SK-N-SH (cell line): ENCODE results near the gene DENND5B. TPM values are rescaled to one million over a fixed set of nuclear protein-coding genes. Genes with fewer than 3 reads are reported as not detected.

Experiments
- CTCF ChIA-PET: fragments of 300-600, 350-600 bp; formaldehyde crosslinking; extraction: SDS; loops from one replicate; lab custom pipeline; 2021; lab: Yijun Ruan, JAX
- POLR2A ChIA-PET: fragments of 350-600 bp; sonication (Branson Sonifier 250); formaldehyde crosslinking; extraction: SDS; loops from one replicate; lab custom pipeline; 2020; ENCODE audit warnings: antibody characterized with exemption, inconsistent platforms; lab: Yijun Ruan, JAX
- DNase-seq: peaks from one replicate; pipeline ENCODE4 v3.0.0; 2012
- H2AFZ ChIP-seq: fragments of 200-600 bp; sonication (generic); 2 replicates; pipeline ENCODE4 v1.8.1; 2016; ENCODE audit warnings: antibody characterized with exemption, mild to moderate bottlenecking, low read depth
- H3F3A ChIP-seq: fragments of 200-600 bp; sonication (generic); replicated peaks from 2 replicates; pipeline ENCODE3; 2016; ENCODE audit warnings: antibody characterized with exemption, mild to moderate bottlenecking; ENCODE audit not compliant: insufficient read depth
- H3K27ac ChIP-seq, 2 experiments: fragments of 200-500 bp in 1 of 2; fragments of 200-600 bp in 1 of 2; sonication (Bioruptor generic) in 1 of 2; sonication (generic), shearing (Covaris generic) in 1 of 2; 2 replicates each; pipeline versions ENCODE4 v1.5.1 to v1.6.1; 2014 to 2016; ENCODE audit warnings: low read depth in 2 of 2, inconsistent platforms in 1 of 2, low read length in 1 of 2, mild to moderate bottlenecking in 1 of 2, mixed read lengths in 1 of 2
- H3K27me3 ChIP-seq: fragments of 200-600 bp; sonication (generic), shearing (Covaris generic); 2 replicates; pipeline ENCODE4 v1.6.1; 2016; ENCODE audit warnings: mixed run types; ENCODE audit not compliant: insufficient read depth
- H3K36me3 ChIP-seq, 2 experiments: fragments of 200-500 bp in 1 of 2; fragments of 200-600 bp in 1 of 2; sonication (Bioruptor generic) in 1 of 2; sonication (generic) in 1 of 2; replicated peaks in 1 of 2; 2 replicates each; pipeline versions ENCODE3 to v1.5.1; 2014 to 2016; ENCODE audit warnings: low read length in 1 of 2, mild to moderate bottlenecking in 1 of 2; ENCODE audit not compliant: insufficient read depth in 2 of 2, control insufficient read depth in 1 of 2
- H3K4me1 ChIP-seq, 2 experiments: fragments of 200-500 bp in 1 of 2; fragments of 200-600 bp in 1 of 2; sonication (Bioruptor generic) in 1 of 2; sonication (generic), shearing (Covaris generic) in 1 of 2; 2 replicates each; pipeline versions ENCODE4 v1.5.1 to v1.6.1; 2014 to 2016; ENCODE audit warnings: low read depth in 1 of 2, low read length in 1 of 2, mixed run types in 1 of 2; ENCODE audit not compliant: insufficient read depth in 2 of 2, control insufficient read depth in 1 of 2
- H3K4me2 ChIP-seq: fragments of 200-600 bp; sonication (generic), shearing (Covaris generic); 2 replicates; pipeline ENCODE4 v1.6.1; 2017; ENCODE audit warnings: mixed run types
- H3K4me3 ChIP-seq, 2 experiments: fragments of 200-500 bp in 1 of 2; fragments of 200-600 bp in 1 of 2; sonication (Bioruptor generic) in 1 of 2; sonication (generic), shearing (Covaris generic) in 1 of 2; 2 replicates each; pipeline versions ENCODE4 v1.5.1 to v1.8.1; 2014 to 2016; ENCODE audit warnings: low read depth in 2 of 2, inconsistent platforms in 1 of 2, low read length in 1 of 2, mild to moderate bottlenecking in 1 of 2, mixed read lengths in 1 of 2, moderate library complexity in 1 of 2
- H3K79me2 ChIP-seq: fragments of 200-600 bp; sonication (generic); 2 replicates; pipeline ENCODE4 v1.8.1; 2017; ENCODE audit warnings: mild to moderate bottlenecking; ENCODE audit not compliant: insufficient read depth
- H3K9ac ChIP-seq: fragments of 200-600 bp; sonication (generic); 2 replicates; pipeline ENCODE4 v1.6.1; 2017; ENCODE audit warnings: mixed run types
- H3K9me2 ChIP-seq: fragments of 200-600 bp; sonication (generic); 2 replicates; pipeline ENCODE4 v1.6.1; 2017; ENCODE audit warnings: mixed run types
- H3K9me3 ChIP-seq: fragments of 200-600 bp; sonication (generic); 2 replicates; pipeline ENCODE4 v1.6.1; 2017; ENCODE audit warnings: mixed run types, mild to moderate bottlenecking, moderate library complexity
- H4K20me1 ChIP-seq: fragments of 200-600 bp; sonication (generic); 2 replicates; pipeline ENCODE4 v1.6.1; 2017; ENCODE audit warnings: mild to moderate bottlenecking, mixed run types; ENCODE audit not compliant: insufficient read depth
- ELF1 ChIP-seq: IDR thresholded peaks from 2 replicates; pipeline ENCODE4 v1.4.0; 2012
- EP300 ChIP-seq, 2 experiments: IDR thresholded peaks; 2 replicates each; pipeline versions ENCODE4 v1.4.0 to v1.6.1; 2012; ENCODE audit warnings: borderline replicate concordance in 1 of 2, low read depth in 1 of 2, low read length in 1 of 2
- EZH2phosphoT487 ChIP-seq: fragments of 200-600 bp; sonication (generic); IDR thresholded peaks from 2 replicates; pipeline ENCODE4 v1.6.1; 2017; ENCODE audit warnings: low read depth, mixed run types, mild to moderate bottlenecking, antibody characterized with exemption, moderate library complexity, borderline replicate concordance
- FOSL2 ChIP-seq: IDR thresholded peaks from 2 replicates; pipeline ENCODE4 v1.4.0; 2012; ENCODE audit warnings: low read depth, mild to moderate bottlenecking, moderate library complexity, borderline replicate concordance
- FOXM1 ChIP-seq: IDR thresholded peaks from 2 replicates; pipeline ENCODE4 v1.4.0; 2012; ENCODE audit warnings: low read depth, mild to moderate bottlenecking
- GATA2 ChIP-seq: sonication (generic); formaldehyde crosslinking; IDR thresholded peaks from 2 replicates; pipeline ENCODE4 v1.5.0; 2020; ENCODE audit warnings: mild to moderate bottlenecking, missing genetic modification reagents
- IRF3 ChIP-seq: fragments of 150-350 bp; IDR thresholded peaks from 2 replicates; pipeline ENCODE4 v1.6.1; 2016; ENCODE audit warnings: mild to moderate bottlenecking, low read depth, low read length
- MAX ChIP-seq: IDR thresholded peaks from 2 replicates; pipeline ENCODE4 v1.4.0; 2012; ENCODE audit warnings: low read depth
- MEF2A ChIP-seq: IDR thresholded peaks from 2 replicates; pipeline ENCODE4 v1.4.0; 2012; ENCODE audit warnings: low read depth, borderline replicate concordance
- MXI1 ChIP-seq: IDR thresholded peaks from 2 replicates; pipeline ENCODE4 v1.6.1; 2012; ENCODE audit warnings: mild to moderate bottlenecking, low read depth, low read length, improper control_type of control experiment
- NFIC ChIP-seq: IDR thresholded peaks from 2 replicates; pipeline ENCODE4 v1.4.0; 2012; ENCODE audit warnings: borderline replicate concordance
- RAD21 ChIP-seq: IDR thresholded peaks from 2 replicates; pipeline ENCODE4 v1.6.1; 2012; ENCODE audit warnings: mild to moderate bottlenecking, low read length
- RCOR1 ChIP-seq: fragments of 150-350 bp; IDR thresholded peaks from 2 replicates; pipeline ENCODE4 v1.6.1; 2017; ENCODE audit warnings: antibody characterized with exemption, low read length
- REST ChIP-seq: IDR thresholded peaks from 2 replicates; pipeline ENCODE4 v1.6.1; 2012; ENCODE audit warnings: mild to moderate bottlenecking, low read depth, low read length, moderate library complexity
- SMC3 ChIP-seq: IDR thresholded peaks from 2 replicates; pipeline ENCODE4 v1.6.1; 2012; ENCODE audit warnings: low read depth, low read length, improper control_type of control experiment
- TAF1 ChIP-seq: IDR thresholded peaks from 2 replicates; pipeline ENCODE4 v1.6.1; 2012; ENCODE audit warnings: low read depth, mild to moderate bottlenecking, low read length, moderate library complexity, borderline replicate concordance
- TEAD4 ChIP-seq: IDR thresholded peaks from 2 replicates; pipeline ENCODE4 v1.4.0; 2012; ENCODE audit warnings: mild to moderate bottlenecking, borderline replicate concordance; ENCODE audit not compliant: insufficient read depth
- USF1 ChIP-seq: IDR thresholded peaks from 2 replicates; pipeline ENCODE4 v1.4.0; 2012; ENCODE audit warnings: low read depth, borderline replicate concordance
- WGBS: methylation state at CpG from one replicate; pipeline ENCODE4 v1.1.6; 2017; ENCODE audit warnings: low lambda C conversion rate; 5-methylcytosine and 5-hydroxymethylcytosine counted together
- polyA plus RNA-seq, 3 experiments: library from polyadenylated mRNA; depleted of rRNA; stranded (reverse); fragments of >200 nt; gene quantifications; 2 replicates each; pipeline ENCODE4 v1.2.3, GENCODE V29; 2012

The DENND5B gene
- polyA plus RNA-seq, 1 of the 3 experiments (the other 2 are of a cell fraction), result 5.3 TPM

- TF ChIP-seq SMC3 (no peak), RCOR1 (no peak)
Measured at GRCh38 chr12:31568498-31568897, 22.4 kb downstream of the DENND5B start (continued).

GRCh38 chr12:31567029-31567428 lies 23.9 kb downstream of the DENND5B start:
- H3K79me2 ChIP-seq, result peaks cover 84% of the 10 kb centered on the region
- peaks cover 16% of the 10 kb centered on the region; the same call in 1 of the 2 replicates for H4K20me1 ChIP-seq
- H3K9me3 ChIP-seq, result no peaks in the 10 kb centered on the region
- no peak overlapping the region for H3K4me3 ChIP-seq
- H3K9me2 ChIP-seq, result no peaks in the 10 kb centered on the region
- no peak overlapping the region for H3K4me2 ChIP-seq
- 82% methylated on average over 2 of the region's 2 CpGs for WGBS
- H3K9ac ChIP-seq, result no peak overlapping the region
- H3K4me1 ChIP-seq, result no peaks in the 10 kb centered on the region; a peak in 1 of 4 replicates
- H3F3A ChIP-seq, result no peaks in the 10 kb centered on the region
- H2AFZ ChIP-seq, result no peak overlapping the region
- TF ChIP-seq TEAD4 (no peak), IRF3 (no peak), USF1 (no peak), EZH2phosphoT487 (no peak), FOXM1 (no peak), NFIC (no peak), REST (no peak), SMC3 (no peak), EP300 (IDR thresholded peaks at IDR 0.05; ENCODE audit: borderline replicate concordance in 1 of 2, low read depth in 1 of 2, low read length in 1 of 2) (no peak), TAF1 (no peak), FOSL2 (no peak), MXI1 (no peak), RAD21 (no peak), GATA2 (no peak), ELF1 (no peak), MAX (no peak), MEF2A (no peak)
- CTCF ChIA-PET, result interaction anchor here (0.7 to 1.7 kb wide), 3 partner anchors 9 to 164 kb away, joined by 3 to 6 read pairs (median 3); partner anchors contain the start of gene DENND5B
- no peaks in the 10 kb centered on the region for H3K27me3 ChIP-seq
- H3K27ac ChIP-seq, result no peak overlapping the region
- H3K36me3 ChIP-seq, result peaks cover 0 to 3% of the 10 kb centered on the region in 2 experiments
- POLR2A ChIA-PET, result no interaction called here
- no peak for DNase-seq
